UCSD-AML1 (cell line): ENCODE measurements around the gene CMIP.
"Not testable (repeated sequence)": the region's sequence is repeated elsewhere in the genome, so short reads cannot be mapped to it uniquely, and the experiment has no call there.

Experiments
- DNase-seq: peaks from one replicate; lab custom pipeline; 2025; ENCODE audit not compliant: unreplicated experiment; lab: John Stamatoyannopoulos, UW

The CMIP gene

DNA sequence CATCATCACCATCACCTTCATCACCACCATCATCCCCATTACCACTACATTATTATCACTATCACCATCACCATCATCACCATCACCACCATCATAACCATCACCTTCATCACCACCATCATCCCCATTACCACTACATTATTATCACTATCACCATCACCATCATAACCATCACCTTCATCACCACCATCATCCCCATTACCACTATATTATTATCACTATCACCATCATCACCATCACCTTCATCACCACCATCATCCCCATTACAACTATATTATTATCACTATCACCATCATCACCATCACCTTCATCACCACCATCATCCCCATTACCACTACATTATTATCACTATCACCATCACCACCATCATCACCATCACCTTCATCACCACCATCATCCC lies 132.7 kb downstream of the CMIP start:
- DNase-seq, result not testable (repeated sequence)

DNA sequence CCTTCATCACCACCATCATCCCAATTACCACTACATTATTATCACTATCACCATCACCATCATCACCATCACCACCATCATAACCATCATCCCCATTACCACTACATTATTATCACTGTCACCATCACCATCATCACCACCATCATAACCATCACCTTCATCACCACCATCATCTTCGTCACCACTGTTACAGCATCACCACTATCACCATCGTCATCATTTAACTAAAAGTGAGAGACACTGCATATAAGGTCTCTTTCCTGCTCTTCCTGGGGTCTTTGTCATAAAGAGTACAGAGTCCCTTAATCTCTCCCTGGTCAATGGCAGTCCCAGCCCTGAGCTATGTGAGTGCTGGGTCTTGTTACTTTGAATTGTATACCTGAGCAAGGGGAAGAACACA lies 133.5 kb downstream of the CMIP start:
- DNase-seq, result no peak

DNA sequence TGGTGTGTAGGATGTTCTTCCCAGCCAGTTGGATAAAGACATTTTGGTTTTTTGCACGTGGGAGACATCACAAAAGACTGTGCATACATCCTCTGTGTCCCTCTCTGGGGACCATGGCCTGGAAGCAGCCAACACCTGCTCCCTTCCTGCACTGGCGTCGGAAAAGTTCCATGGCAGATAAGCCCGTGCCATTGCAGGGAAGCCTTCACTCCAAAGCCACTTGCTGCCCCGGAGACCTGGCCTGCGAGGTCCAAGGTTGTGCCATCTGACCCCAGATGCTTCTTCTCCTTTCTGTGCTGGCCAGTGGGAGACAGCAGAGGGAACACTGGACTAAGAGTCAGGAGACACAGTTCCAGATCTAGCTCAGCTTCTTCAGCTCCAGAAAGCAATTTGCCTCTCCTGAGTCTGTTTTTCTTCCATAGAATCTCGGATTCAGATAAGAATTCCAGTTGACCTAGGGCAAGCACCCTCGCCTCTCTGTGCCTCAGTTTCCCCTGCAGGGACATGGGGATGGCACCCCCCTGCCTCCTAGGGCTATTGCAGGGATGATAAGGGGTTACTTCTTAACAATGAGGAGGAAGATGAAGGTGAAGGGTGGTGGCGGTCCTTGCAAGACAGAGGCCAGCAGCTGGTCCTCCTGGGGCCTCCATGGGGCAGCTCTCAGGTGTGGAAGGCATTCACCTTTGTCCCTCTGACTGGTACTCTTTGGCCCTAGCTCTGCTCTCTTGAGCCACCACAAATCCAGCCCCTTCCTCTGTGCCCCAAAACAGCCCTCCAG lies 134.2 kb downstream of the CMIP start:
- DNase-seq, result no peak

- no peak for DNase-seq
These were observed 136.5 kb downstream of the CMIP start for GRCh38 chr16:81581107-81581506.

GRCh38 chr16:81582655-81583441 lies 138.2 kb downstream of the CMIP start:
- no peak for DNase-seq

DNA sequence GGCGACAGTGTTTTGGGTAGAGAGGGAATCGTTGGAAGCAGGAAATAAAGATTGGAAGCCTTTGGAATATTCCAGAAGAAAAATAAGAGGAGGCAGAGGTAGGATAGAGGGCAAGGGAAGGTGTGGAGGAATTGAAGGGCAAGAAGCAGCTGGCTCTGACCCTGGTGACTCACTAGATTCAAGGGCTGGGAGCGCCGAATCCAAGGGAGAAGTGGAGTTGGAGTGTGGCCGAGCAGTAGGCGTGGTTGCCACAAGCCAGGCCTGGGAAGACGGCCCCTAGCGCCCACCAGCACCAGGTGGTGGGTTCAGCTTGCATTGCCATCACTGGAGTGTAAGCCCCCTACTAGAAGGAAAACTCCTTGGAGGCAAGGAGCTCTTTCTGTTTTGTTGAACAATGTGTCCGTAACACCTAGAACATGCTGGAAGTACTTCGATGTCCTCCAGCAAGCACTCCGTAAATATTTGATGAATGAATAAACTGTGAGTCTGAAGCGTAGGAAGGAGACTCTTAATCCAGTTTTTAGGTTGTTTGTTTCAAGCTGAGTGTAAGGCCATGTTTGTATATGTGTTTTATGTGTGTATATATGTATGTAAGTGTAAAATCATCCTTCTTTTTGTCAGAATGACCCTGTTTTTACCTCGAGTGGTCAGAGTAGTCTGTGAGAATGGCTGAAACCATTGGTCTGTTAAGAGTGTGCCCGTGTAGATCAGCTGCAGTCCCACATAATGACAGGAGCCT lies 139.5 kb downstream of the CMIP start:
- no peak for DNase-seq

GRCh38 chr16:81585785-81586184 lies 141.2 kb downstream of the CMIP start:
- DNase-seq, result no peak

DNA sequence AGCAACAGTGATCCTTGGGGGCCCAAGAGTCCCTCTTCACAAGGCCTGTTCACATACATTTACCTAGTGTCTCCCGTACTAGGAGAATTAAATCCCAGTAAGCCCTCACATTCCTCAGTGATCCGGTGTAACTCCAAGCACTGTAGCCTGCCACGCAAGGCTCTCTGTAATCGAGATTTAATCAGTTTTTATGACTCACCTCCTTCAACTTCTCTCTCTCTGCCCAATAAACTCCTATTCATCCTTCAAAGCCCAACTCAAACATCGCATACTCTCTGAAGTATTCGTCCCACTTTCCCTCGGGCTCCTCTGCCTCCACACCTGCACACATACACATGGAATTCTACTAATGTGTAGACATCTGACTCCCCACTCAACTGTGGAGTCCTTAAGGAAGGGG lies 141.8 kb downstream of the CMIP start:
- no peak for DNase-seq

DNA sequence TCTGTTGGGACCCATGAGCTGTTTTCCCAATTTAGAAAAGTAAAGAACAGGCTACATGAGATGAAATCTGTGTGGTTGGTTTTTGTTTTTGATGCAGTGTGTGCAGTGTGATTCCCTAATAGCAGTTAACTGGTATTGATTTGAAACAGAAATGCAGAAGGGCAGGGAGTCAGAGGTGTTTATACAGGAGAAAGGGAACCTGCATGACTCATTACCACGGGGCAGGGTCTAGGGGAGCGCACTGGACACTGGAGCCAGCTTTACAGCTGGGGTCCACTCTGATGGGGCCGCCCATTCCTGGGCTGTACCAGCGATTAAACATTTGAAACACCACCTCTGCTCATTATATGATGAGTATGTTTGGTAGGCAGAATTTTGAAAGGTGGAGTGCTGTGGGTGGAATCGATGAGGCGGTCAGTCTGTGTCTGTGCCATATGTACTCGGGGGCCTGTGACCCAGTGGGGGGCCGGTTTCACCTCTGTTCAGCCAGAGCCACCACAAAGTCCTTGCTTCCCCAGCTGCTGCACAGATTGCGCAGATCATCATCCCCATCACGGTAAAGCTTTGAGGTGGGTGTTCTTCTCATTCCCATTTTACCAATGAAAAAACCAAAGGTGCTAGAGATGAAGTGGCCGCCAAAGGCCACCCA lies 142.5 kb downstream of the CMIP start:
- DNase-seq, result no peak

DNA sequence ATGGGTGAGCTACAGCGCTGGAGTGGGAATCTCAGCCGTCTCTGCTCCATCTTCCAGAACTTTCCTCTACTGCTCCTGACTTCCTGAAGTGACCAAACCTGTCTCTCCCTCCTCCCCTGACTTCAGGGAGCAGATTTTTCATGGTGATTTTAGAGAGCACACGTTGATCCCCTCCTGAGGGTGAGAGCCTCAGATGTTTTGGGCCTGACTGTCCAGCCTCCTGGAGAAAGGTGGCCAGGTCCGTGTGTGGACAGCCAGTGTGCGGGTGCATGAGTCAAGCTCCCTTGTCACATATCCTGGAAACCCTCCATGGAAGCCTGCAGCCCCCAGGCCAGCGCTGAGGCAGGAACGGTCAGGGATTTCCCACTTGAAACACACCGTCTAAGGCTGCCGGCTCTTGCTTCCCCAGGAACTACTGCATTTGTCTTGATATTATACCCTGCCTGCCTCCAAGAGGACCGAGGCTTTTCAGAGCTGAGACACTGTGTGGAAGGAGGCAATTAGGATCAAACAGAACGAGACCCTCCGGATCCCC lies 143.1 kb downstream of the CMIP start:
- DNase-seq, result no peak

- no peak for DNase-seq
These were observed 143.9 kb downstream of the CMIP start for GRCh38 chr16:81588326-81589081.

GRCh38 chr16:81589975-81590650 lies 145.5 kb downstream of the CMIP start:
- no peak for DNase-seq

DNA sequence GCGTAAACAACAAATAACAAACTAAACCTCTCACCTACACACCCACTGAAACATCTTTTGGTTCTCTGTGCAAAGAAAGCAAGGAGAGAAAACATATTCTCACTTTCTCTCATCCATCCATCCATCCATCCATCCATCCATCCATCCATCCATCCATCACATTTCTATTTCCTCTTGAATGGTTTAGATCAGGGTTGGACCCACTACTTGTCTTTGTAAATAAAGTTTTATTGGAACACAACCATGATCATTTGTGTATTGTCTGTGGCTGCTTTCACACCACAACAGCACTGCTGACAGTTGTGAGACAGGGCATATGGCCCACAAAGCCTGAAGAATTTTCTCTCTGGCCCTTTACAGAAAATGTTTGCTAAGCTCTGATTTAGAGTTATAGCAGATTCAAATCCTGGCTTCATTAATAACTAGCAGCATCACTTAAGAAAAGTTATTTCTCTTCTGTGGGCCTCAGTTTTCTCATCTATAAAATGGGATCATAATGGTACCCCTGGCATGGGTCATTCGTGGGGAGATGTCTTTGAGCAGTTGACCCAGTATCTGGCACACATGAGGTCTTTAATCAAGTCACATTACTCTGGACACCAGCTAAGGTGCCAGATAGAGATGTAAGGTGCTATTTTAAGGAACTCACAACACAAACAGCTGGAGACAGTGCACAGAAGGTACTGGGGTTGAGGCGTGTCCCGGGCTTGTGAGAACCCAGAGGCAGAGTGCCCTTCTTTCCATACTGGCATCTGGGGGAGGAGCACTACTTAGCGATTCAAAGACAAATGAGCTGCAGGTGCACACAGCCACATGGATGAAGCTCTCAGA lies 146.3 kb downstream of the CMIP start:
- no peak for DNase-seq

- no peak for DNase-seq
These were observed 146.9 kb downstream of the CMIP start for GRCh38 chr16:81591545-81591870.

- DNase-seq, result no peak
These were observed 147.8 kb downstream of the CMIP start for GRCh38 chr16:81592353-81592866.

DNA sequence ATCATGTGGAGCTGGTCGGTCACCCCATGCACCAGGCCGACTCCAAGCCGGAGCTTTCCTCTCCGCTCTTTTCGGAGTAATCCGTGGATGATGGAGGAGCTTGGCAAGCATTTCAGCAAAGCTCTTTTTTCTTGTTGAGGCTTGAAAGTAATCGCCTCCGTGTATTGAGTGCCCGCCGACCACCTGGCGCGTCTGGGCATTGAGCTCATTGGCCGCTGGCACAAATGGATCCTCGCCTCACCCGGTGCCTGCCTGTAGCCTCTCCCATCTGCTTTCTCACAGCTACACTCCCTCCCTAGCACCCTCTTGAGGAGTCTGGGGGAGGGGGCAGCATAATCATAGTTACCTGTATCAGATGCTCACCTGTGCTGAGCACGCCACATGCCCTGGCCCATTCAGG lies 148.9 kb downstream of the CMIP start:
- no peak for DNase-seq

- DNase-seq, result no peak
These were observed 151.2 kb downstream of the CMIP start for GRCh38 chr16:81595629-81596292.

DNA sequence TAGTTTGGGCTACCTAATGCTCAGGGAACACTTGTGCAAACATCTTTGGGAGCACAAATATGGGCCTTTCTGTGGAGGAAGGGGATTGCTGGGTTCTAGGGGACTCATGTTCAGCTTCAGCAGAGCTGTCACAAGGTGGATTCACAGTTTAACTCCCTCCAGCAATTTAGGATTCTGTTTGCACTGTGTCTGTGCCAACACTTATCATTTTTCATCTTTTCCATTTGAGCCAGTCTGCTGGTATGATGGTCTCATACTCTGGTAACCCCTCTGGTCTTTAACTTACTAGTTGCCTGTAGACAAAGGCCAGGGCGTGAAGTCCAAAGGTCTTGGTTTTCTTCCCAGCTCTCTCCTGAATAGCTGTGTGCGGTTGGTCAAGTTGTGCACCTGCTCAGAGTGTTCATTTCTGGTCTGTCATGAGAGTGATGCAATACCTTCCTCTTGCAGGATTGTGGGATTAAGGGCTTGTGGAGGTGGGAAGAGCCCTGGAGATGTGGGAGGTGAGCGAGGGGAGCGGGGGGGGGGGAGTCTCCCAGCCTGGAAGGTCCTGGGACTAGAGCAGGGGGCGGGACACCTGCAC lies 152.6 kb downstream of the CMIP start:
- no peak for DNase-seq
